Neural cell (in vitro differentiated cells): ENCODE results near the gene FAM83G. TPM values are rescaled to one million over a fixed set of nuclear protein-coding genes. Genes with fewer than 3 reads are reported as not detected.

Source experiments
- H2AFZ ChIP-seq: fragments of 200-600, 300-800 bp; sonication (generic), shearing (Covaris generic); 2 replicates; pipeline ENCODE4 v1.6.0; 2014; ENCODE audit warnings: low read depth, mild to moderate bottlenecking, antibody characterized with exemption, low read length, moderate library complexity
- H3F3A ChIP-seq: fragments of 200-600 bp; shearing (Covaris generic); 2 replicates; pipeline ENCODE4 v1.6.1; 2016; ENCODE audit warnings: mild to moderate bottlenecking, moderate library complexity, mixed read lengths, antibody characterized with exemption, low read length; ENCODE audit not compliant: insufficient read depth, poor library complexity, severe bottlenecking
- H3K27ac ChIP-seq: fragments of 200-600, 300-800 bp; sonication (generic), shearing (Covaris generic); 2 replicates; pipeline ENCODE4 v1.5.1; 2014; ENCODE audit warnings: mild to moderate bottlenecking, low read length, moderate library complexity
- H3K27me3 ChIP-seq: fragments of 300-800, 200-600 bp; sonication (generic), shearing (Covaris generic); 2 replicates; pipeline ENCODE4 v1.6.0; 2014; ENCODE audit warnings: mild to moderate bottlenecking, low read depth, low read length, moderate library complexity; ENCODE audit not compliant: insufficient read depth
- H3K36me3 ChIP-seq: fragments of 300-800, 200-600 bp; sonication (generic), shearing (Covaris generic); 2 replicates; pipeline ENCODE4 v1.5.1; 2014; ENCODE audit warnings: mild to moderate bottlenecking, antibody characterized with exemption, low read length, moderate library complexity; ENCODE audit not compliant: insufficient read depth
- H3K4me2 ChIP-seq: fragments of 300-800, 200-600 bp; sonication (generic), shearing (Covaris generic); 2 replicates; pipeline ENCODE4 v1.6.0; 2014; ENCODE audit warnings: mild to moderate bottlenecking, low read length
- H3K4me3 ChIP-seq: fragments of 300-800, 200-600 bp; sonication (generic), shearing (Covaris generic); 2 replicates; pipeline ENCODE4 v1.5.1; 2014; ENCODE audit warnings: mild to moderate bottlenecking, low read length, moderate library complexity
- H3K79me2 ChIP-seq: fragments of 200-600 bp; shearing (Covaris generic); replicated peaks from 2 replicates; pipeline ENCODE4 v1.6.0; 2014; ENCODE audit warnings: mild to moderate bottlenecking, low read length, moderate library complexity; ENCODE audit not compliant: insufficient read depth
- H3K9ac ChIP-seq: fragments of 300-800, 200-600 bp; sonication (generic), shearing (Covaris generic); 2 replicates; pipeline ENCODE4 v1.6.1; 2016; ENCODE audit warnings: mild to moderate bottlenecking, low read length, mixed read lengths
- H3K9me2 ChIP-seq: fragments of 200-600 bp; shearing (Covaris generic); 2 replicates; pipeline ENCODE4 v1.6.1; 2016; ENCODE audit warnings: mild to moderate bottlenecking, low read length, mixed read lengths; ENCODE audit not compliant: insufficient read depth
- H3K9me3 ChIP-seq: fragments of 200-600, 300-800 bp; sonication (generic), shearing (Covaris generic); 2 replicates; pipeline ENCODE4 v1.6.1; 2016; ENCODE audit warnings: mild to moderate bottlenecking, mixed run types, low read length, moderate library complexity, mixed read lengths
- H4K20me1 ChIP-seq: fragments of 200-600 bp; shearing (Covaris generic); 2 replicates; pipeline ENCODE4 v1.6.1; 2016; ENCODE audit warnings: mild to moderate bottlenecking, mixed run types; ENCODE audit not compliant: insufficient read depth
- CTCF ChIP-seq: fragments of 450-650 bp; IDR thresholded peaks from 2 replicates; pipeline ENCODE4 v1.5.1; 2014; ENCODE audit warnings: antibody characterized with exemption, mild to moderate bottlenecking, moderate library complexity; ENCODE audit not compliant: poor library complexity, severe bottlenecking
- EP300 ChIP-seq: fragments of 450-650 bp; conservative IDR thresholded peaks from 2 replicates; pipeline ENCODE4 v1.6.1; 2014; ENCODE audit warnings: antibody characterized with exemption, mild to moderate bottlenecking, moderate library complexity; ENCODE audit not compliant: poor library complexity, severe bottlenecking
- EZH2 ChIP-seq: fragments of 200-600, 300-800 bp; shearing (Covaris generic), sonication (generic); IDR thresholded peaks from 2 replicates; pipeline ENCODE4 v1.6.1; 2014; ENCODE audit warnings: antibody characterized with exemption, low read length, borderline replicate concordance, mild to moderate bottlenecking; ENCODE audit not compliant: insufficient read depth, poor library complexity, severe bottlenecking
- MXI1 ChIP-seq: fragments of 450-650 bp; conservative IDR thresholded peaks from 2 replicates; pipeline ENCODE4 v1.6.1; 2014; ENCODE audit warnings: antibody characterized with exemption, mild to moderate bottlenecking; ENCODE audit not compliant: poor library complexity, severe bottlenecking
- POLR2AphosphoS5 ChIP-seq: IDR thresholded peaks from 2 replicates; pipeline ENCODE4 v1.6.1; 2012
- RAD21 ChIP-seq: fragments of 450-650 bp; conservative IDR thresholded peaks from 2 replicates; pipeline ENCODE4 v1.6.1; 2014; ENCODE audit warnings: antibody characterized with exemption, mild to moderate bottlenecking, moderate library complexity
- REST ChIP-seq: IDR thresholded peaks from 2 replicates; pipeline ENCODE4 v1.6.1; 2012; ENCODE audit warnings: borderline replicate concordance
- SMC3 ChIP-seq: fragments of 450-650 bp; conservative IDR thresholded peaks from 2 replicates; pipeline ENCODE4 v1.6.1; 2014; ENCODE audit warnings: antibody characterized with exemption, mild to moderate bottlenecking, moderate library complexity; ENCODE audit not compliant: poor library complexity
- TAF1 ChIP-seq: IDR thresholded peaks from 2 replicates; pipeline ENCODE4 v1.6.1; 2012; ENCODE audit warnings: low read depth
- polyA plus RNA-seq: library from polyadenylated mRNA; depleted of rRNA; stranded (reverse); fragments of >200 nt; gene quantifications from 2 replicates; pipeline ENCODE4 v1.2.3, GENCODE V29; 2014

FAM83G gene
- polyA plus RNA-seq, 1 donor from 2014 or later = not detected

GRCh38 chr17:19000531-19001325 is 3.8 kb downstream of the FAM83G start:
- Histone ChIP-seq H3K27me3 (peaks cover 17% of the 10 kb centered on the region), H3F3A (no peaks in the 10 kb centered on the region), H3K9me3 (no peaks in the 10 kb centered on the region), H2AFZ (no peak overlapping the region), H3K4me2 (no peak overlapping the region), H3K79me2 (no peaks in the 10 kb centered on the region), H3K4me3 (no peak overlapping the region), H3K9ac (no peak overlapping the region), H4K20me1 (no peaks in the 10 kb centered on the region), H3K9me2 (no peaks in the 10 kb centered on the region), H3K36me3 (no peaks in the 10 kb centered on the region), H3K27ac (no peak overlapping the region)
- no peak for TF ChIP-seq MXI1
- no peak for TF ChIP-seq CTCF
- TF ChIP-seq POLR2AphosphoS5 = no peak
- no peak for TF ChIP-seq REST
- no peak for TF ChIP-seq EZH2
- no peak for TF ChIP-seq EP300
- TF ChIP-seq TAF1 = no peak
- no peak for TF ChIP-seq RAD21

GRCh38 chr17:18999911-19000310 is 4.7 kb downstream of the FAM83G start:
- no peak for TF ChIP-seq POLR2AphosphoS5
- TF ChIP-seq EZH2 = no peak
- TF ChIP-seq MXI1 = no peak
- no peak for TF ChIP-seq CTCF
- no peak for TF ChIP-seq TAF1
- no peak for TF ChIP-seq SMC3
- no peak for TF ChIP-seq EP300
- no peak for TF ChIP-seq RAD21
- TF ChIP-seq REST = no peak

More at GRCh38 chr17:18999911-19000310, 4.7 kb downstream of the FAM83G start:
- Histone ChIP-seq H3K9ac (no peak overlapping the region), H3K36me3 (no peaks in the 10 kb centered on the region), H3K9me3 (no peaks in the 10 kb centered on the region), H3K27ac (no peak overlapping the region), H3K4me3 (no peak overlapping the region), H3K9me2 (no peaks in the 10 kb centered on the region), H2AFZ (no peak overlapping the region), H3K4me2 (no peak overlapping the region), H3K79me2 (no peaks in the 10 kb centered on the region), H4K20me1 (no peaks in the 10 kb centered on the region), H3K27me3 (peaks cover 13% of the 10 kb centered on the region), H3F3A (no peaks in the 10 kb centered on the region)
